Measurements from ENCODE around the gene KRT79. TPM values are rescaled to one million over a fixed set of nuclear protein-coding genes. Genes with fewer than 3 reads are reported as not detected.
A peak's percentile ranks its signal among the peaks of the same experiment; 100 is the strongest.

The KRT79 gene
- total RNA-seq, 4 donors from 2014 or later: 1.8 TPM; not detected in 3

DNA sequence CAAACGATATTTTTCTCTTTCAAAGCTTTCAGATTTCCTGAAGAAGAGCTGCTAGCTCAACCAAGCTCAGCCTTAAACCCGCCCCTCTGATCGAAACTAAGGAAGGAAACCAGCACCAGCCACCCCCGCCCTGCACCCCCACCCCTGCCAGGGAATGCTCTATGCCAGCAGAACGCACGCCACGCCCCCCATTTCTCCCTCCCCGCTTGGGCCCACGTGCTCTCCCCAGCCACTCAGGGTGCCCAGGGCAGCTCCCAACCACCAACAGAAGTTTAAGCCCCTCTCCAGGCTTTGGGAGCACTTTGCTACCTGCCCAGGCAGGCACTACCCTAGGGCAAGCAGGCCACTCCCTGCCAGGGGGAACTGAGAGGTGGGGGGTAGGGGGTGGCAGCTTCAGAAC lies 33.5 kb upstream of the KRT79 start:
- no peaks in the 10 kb centered on the region for H3K9me3 ChIP-seq
- TF ChIP-seq, protein P1, sequence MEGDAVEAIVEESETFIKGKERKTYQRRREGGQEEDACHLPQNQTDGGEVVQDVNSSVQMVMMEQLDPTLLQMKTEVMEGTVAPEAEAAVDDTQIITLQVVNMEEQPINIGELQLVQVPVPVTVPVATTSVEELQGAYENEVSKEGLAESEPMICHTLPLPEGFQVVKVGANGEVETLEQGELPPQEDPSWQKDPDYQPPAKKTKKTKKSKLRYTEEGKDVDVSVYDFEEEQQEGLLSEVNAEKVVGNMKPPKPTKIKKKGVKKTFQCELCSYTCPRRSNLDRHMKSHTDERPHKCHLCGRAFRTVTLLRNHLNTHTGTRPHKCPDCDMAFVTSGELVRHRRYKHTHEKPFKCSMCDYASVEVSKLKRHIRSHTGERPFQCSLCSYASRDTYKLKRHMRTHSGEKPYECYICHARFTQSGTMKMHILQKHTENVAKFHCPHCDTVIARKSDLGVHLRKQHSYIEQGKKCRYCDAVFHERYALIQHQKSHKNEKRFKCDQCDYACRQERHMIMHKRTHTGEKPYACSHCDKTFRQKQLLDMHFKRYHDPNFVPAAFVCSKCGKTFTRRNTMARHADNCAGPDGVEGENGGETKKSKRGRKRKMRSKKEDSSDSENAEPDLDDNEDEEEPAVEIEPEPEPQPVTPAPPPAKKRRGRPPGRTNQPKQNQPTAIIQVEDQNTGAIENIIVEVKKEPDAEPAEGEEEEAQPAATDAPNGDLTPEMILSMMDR (IDR thresholded peaks at IDR 0.05): no peak
- TF ChIP-seq POLR2A (IDR thresholded peaks at IDR 0.05): peak in 2 of 4 donors; percentile 17 to 22
- no peaks in the 10 kb centered on the region for H3K27me3 ChIP-seq
- no peak for DNase-seq
- peak overlapping the region in 1 of 4 donors; percentile 18 for H3K4me3 ChIP-seq
- H3K4me1 ChIP-seq: peaks cover 50 to 86% (median 65%) of the 10 kb centered on the region in 3 donors
- no peaks in the 10 kb centered on the region for H3K36me3 ChIP-seq
- 10 to 29% methylated on average over 3 to 4 of the region's 9 CpGs for WGBS, 2 donors
- intact Hi-C loops (cut with DNase I): no loop called here
- H3K27ac ChIP-seq: peak overlapping the region; percentile 88 to 99 (median 96)

- TF ChIP-seq, protein P1 (IDR thresholded peaks at IDR 0.05): no peak
- no peak for TF ChIP-seq POLR2A (IDR thresholded peaks at IDR 0.05)
- H3K27ac ChIP-seq: peak overlapping the region; percentile 88 to 99 (median 96)
- H3K36me3 ChIP-seq: no peaks in the 10 kb centered on the region
- peaks cover 46 to 86% (median 63%) of the 10 kb centered on the region in 3 donors for H3K4me1 ChIP-seq
- 55 to 57% methylated on average over 5 of the region's 5 CpGs for WGBS, 2 donors
- no peak for DNase-seq
- no peaks in the 10 kb centered on the region for H3K27me3 ChIP-seq
- no peaks in the 10 kb centered on the region for H3K9me3 ChIP-seq
- intact Hi-C loops (cut with DNase I): no loop called here
- H3K4me3 ChIP-seq: peak overlapping the region in 1 of 4 donors; percentile 18
Observed at GRCh38 chr12:52867152-52867551, 33.0 kb upstream of the KRT79 start.

- Histone ChIP-seq H3K27me3 (no peaks in the 10 kb centered on the region), H3K27ac (peak overlapping the region; percentile 46 to 99 (median 96)), H3K4me3 (peak overlapping the region in 1 of 4 donors; percentile 11), H3K4me1 (peaks cover 31 to 86% (median 55%) of the 10 kb centered on the region in 3 donors), H3K9me3 (no peaks in the 10 kb centered on the region), H3K36me3 (no peaks in the 10 kb centered on the region)
- TF ChIP-seq, protein P1 (IDR thresholded peaks at IDR 0.05): peak; percentile 48 to 93 (median 82)
- TF ChIP-seq POLR2A (IDR thresholded peaks at IDR 0.05): no peak
- no peak for DNase-seq
- intact Hi-C loops (cut with DNase I): no loop called here
- WGBS, 2 donors: 61 to 76% methylated on average over 6 to 7 of the region's 10 CpGs
Observed at GRCh38 chr12:52865090-52865944, 31.2 kb upstream of the KRT79 start.

GRCh38 chr12:52862023-52862422 lies 27.9 kb upstream of the KRT79 start:
- Histone ChIP-seq H3K27ac (peak overlapping the region; percentile 81 to 99 (median 85)), H3K4me3 (no peak overlapping the region), H3K36me3 (no peaks in the 10 kb centered on the region), H3K4me1 (peaks cover 23 to 86% (median 38%) of the 10 kb centered on the region in 3 donors), H3K9me3 (no peaks in the 10 kb centered on the region), H3K27me3 (no peaks in the 10 kb centered on the region)
- WGBS, 2 donors: 0 to 25% methylated on average over 1 to 2 of the region's 2 CpGs
- no peak for DNase-seq
- intact Hi-C loops (cut with DNase I): no loop called here
- TF ChIP-seq POLR2A (IDR thresholded peaks at IDR 0.05): no peak
- TF ChIP-seq, protein P1 (IDR thresholded peaks at IDR 0.05): no peak

DNA sequence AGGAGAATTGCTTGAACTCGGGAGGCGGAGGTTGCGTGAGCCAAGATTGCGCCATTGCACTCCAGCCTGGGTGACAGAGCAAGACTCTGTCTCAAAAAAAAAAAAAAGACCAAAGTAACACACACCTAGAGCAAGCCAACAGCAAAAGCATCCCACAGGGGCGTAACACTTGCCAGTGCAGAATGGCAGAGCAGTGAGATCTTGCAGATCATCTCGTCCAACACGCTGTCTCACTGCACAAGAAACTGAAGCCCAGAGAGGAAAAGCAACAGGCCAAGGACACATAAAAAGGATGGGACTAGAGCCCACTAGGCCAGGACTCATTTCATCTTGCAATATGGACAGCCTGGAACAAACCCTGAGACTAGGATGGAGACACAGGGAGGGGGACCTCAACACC lies 27.4 kb upstream of the KRT79 start:
- Histone ChIP-seq H3K27ac (peak overlapping the region; percentile 81 to 99 (median 85)), H3K9me3 (no peaks in the 10 kb centered on the region), H3K4me1 (peaks cover 23 to 84% (median 37%) of the 10 kb centered on the region in 3 donors), H3K27me3 (no peaks in the 10 kb centered on the region), H3K36me3 (no peaks in the 10 kb centered on the region), H3K4me3 (no peak overlapping the region)
- no peak for DNase-seq
- TF ChIP-seq, protein P1 (IDR thresholded peaks at IDR 0.05): no peak
- intact Hi-C loops (cut with DNase I): no loop called here
- 77 to 79% methylated on average over 7 of the region's 7 CpGs for WGBS, 2 donors
